ENCODE results near the gene CAPZB.

CAPZB gene

GRCh38 chr1:19405761-19406487, 79.4 kb downstream of the CAPZB start:
- no peak for DNase-seq (ENCODE audit: low read depth in 2 of 2)

GRCh38 chr1:19405195-19405760, 80.1 kb downstream of the CAPZB start:
- DNase-seq (ENCODE audit: low read depth in 2 of 2): no peak

- no peak for DNase-seq (ENCODE audit: low read depth in 2 of 2)
Measured at GRCh38 chr1:19404748-19405147, 80.6 kb downstream of the CAPZB start.

GRCh38 chr1:19403256-19403655, 82.1 kb downstream of the CAPZB start:
- DNase-seq (ENCODE audit: low read depth in 2 of 2): no peak

- DNase-seq (ENCODE audit: low read depth in 2 of 2): no peak
Measured at GRCh38 chr1:19402031-19402813, 83.1 kb downstream of the CAPZB start.

- no peak for DNase-seq (ENCODE audit: low read depth in 2 of 2)
Measured at GRCh38 chr1:19401535-19401889, 83.8 kb downstream of the CAPZB start.

GRCh38 chr1:19400875-19401534, 84.3 kb downstream of the CAPZB start:
- DNase-seq (ENCODE audit: low read depth in 2 of 2): no peak

GRCh38 chr1:19400192-19400611, 85.1 kb downstream of the CAPZB start:
- no peak for DNase-seq (ENCODE audit: low read depth in 2 of 2)

- peak; percentile 64 to 66 for DNase-seq (ENCODE audit: low read depth in 2 of 2)
Measured at GRCh38 chr1:19398309-19398760, 87.0 kb downstream of the CAPZB start.

- DNase-seq (ENCODE audit: low read depth in 2 of 2): no peak
Measured at GRCh38 chr1:19397217-19397945, 88.0 kb downstream of the CAPZB start.

- no peak for DNase-seq (ENCODE audit: low read depth in 2 of 2)
Measured at GRCh38 chr1:19396280-19396679, 89.1 kb downstream of the CAPZB start.

- DNase-seq (ENCODE audit: low read depth in 2 of 2): no peak
Measured at GRCh38 chr1:19395678-19396192, 89.6 kb downstream of the CAPZB start.

GRCh38 chr1:19393046-19393445, 92.3 kb downstream of the CAPZB start:
- no peak for DNase-seq (ENCODE audit: low read depth in 2 of 2)

- DNase-seq (ENCODE audit: low read depth in 2 of 2): no peak
Measured at GRCh38 chr1:19392221-19392620, 93.1 kb downstream of the CAPZB start.

GRCh38 chr1:19391596-19391981, 93.8 kb downstream of the CAPZB start:
- DNase-seq (ENCODE audit: low read depth in 2 of 2): no peak

- peak; percentile 84 to 85 for DNase-seq (ENCODE audit: low read depth in 2 of 2)
Measured at GRCh38 chr1:19390901-19391595, 94.3 kb downstream of the CAPZB start.

- no peak for DNase-seq (ENCODE audit: low read depth in 2 of 2)
Measured at GRCh38 chr1:19390166-19390850, 95.0 kb downstream of the CAPZB start.

GRCh38 chr1:19388980-19389379, 96.4 kb downstream of the CAPZB start:
- DNase-seq (ENCODE audit: low read depth in 2 of 2): no peak

- no peak for DNase-seq (ENCODE audit: low read depth in 2 of 2)
Measured at GRCh38 chr1:19387045-19387467, 98.3 kb downstream of the CAPZB start.

All from fibroblast of skin of left biceps (primary cell).